Panc1 (cell line): Measurements from ENCODE around the gene C1orf232. TPM values are rescaled to one million over a fixed set of nuclear protein-coding genes. Genes with fewer than 3 reads are reported as not detected.

Experiments used
- ATAC-seq: fragments of 200-7000 bp; cut with Tn5 transposase; 2 replicates; pipeline ENCODE4 v1.9.1; 2020; ENCODE audit warnings: mild to moderate bottlenecking, moderate library complexity
- Bru-seq: library from RNA; stranded (reverse); fragments of 400-500 nt; gene quantifications from one replicate; lab custom pipeline; 2021; lab: Mats Ljungman, UMichigan
- BruChase-seq, 2 experiments: library from RNA; stranded (reverse); fragments of 400-500 nt; gene quantifications; one replicate each; lab custom pipeline; 2021; lab: Mats Ljungman, UMichigan
- BruUV-seq: library from RNA; stranded (reverse); fragments of 400-500 nt; replicated peaks from 2 replicates; lab custom pipeline; 2021; lab: Mats Ljungman, UMichigan
- CTCF ChIA-PET: fragments of 300-600 bp; sonication (Branson Sonifier 250); formaldehyde crosslinking; loops from one replicate; lab custom pipeline; 2022; ENCODE audit warnings: antibody characterized with exemption; lab: Charles Lee
- POLR2A ChIA-PET: fragments of 300-600 bp; sonication (Branson Sonifier 250); formaldehyde crosslinking; loops from one replicate; lab custom pipeline; 2022; ENCODE audit warnings: antibody characterized with exemption; lab: Charles Lee
- DNase-seq: peaks from one replicate; pipeline ENCODE4 v3.0.0-alpha.2; 2010; ENCODE audit warnings: low read depth, low spot score
- H3K27ac ChIP-seq: 2 replicates; pipeline ENCODE4 v1.5.1; 2011; ENCODE audit warnings: mild to moderate bottlenecking, low read length, inconsistent platforms
- H3K27me3 ChIP-seq: fragments of 200-500 bp; sonication (Bioruptor generic); 2 replicates; pipeline ENCODE4 v1.6.0; 2014; ENCODE audit warnings: low read length, inconsistent platforms; ENCODE audit not compliant: control insufficient read depth, insufficient read depth
- H3K36me3 ChIP-seq: fragments of 200-500 bp; sonication (Bioruptor generic); 2 replicates; pipeline ENCODE4 v1.5.1; 2014; ENCODE audit warnings: inconsistent platforms, mild to moderate bottlenecking, low read length, moderate library complexity; ENCODE audit not compliant: control insufficient read depth, insufficient read depth
- H3K4me1 ChIP-seq: 2 replicates; pipeline ENCODE4 v1.5.1; 2011; ENCODE audit warnings: inconsistent platforms, mild to moderate bottlenecking, low read length, moderate library complexity; ENCODE audit not compliant: control insufficient read depth, insufficient read depth
- H3K4me3 ChIP-seq, 2 experiments: 2 replicates each; pipeline ENCODE4 v1.5.1; 2011 to 2012; ENCODE audit warnings: low read depth in 2 of 2, low read length in 2 of 2, mild to moderate bottlenecking in 2 of 2, inconsistent platforms in 1 of 2, moderate library complexity in 1 of 2
- H3K9me3 ChIP-seq: fragments of 200-500 bp; sonication (Bioruptor generic); 2 replicates; pipeline ENCODE4 v1.5.1; 2014; ENCODE audit warnings: low read depth, mild to moderate bottlenecking, inconsistent platforms, low read length, moderate library complexity; ENCODE audit not compliant: control insufficient read depth, insufficient read depth
- POLR2AphosphoS5 ChIP-seq: IDR thresholded peaks from 2 replicates; pipeline ENCODE4 v1.6.1; 2012; ENCODE audit warnings: mild to moderate bottlenecking, low read depth, low read length, moderate library complexity
- SIN3A ChIP-seq: IDR thresholded peaks from 2 replicates; pipeline ENCODE4 v1.6.1; 2012; ENCODE audit warnings: low read depth, mild to moderate bottlenecking, low read length, moderate library complexity, borderline replicate concordance; ENCODE audit not compliant: insufficient read depth
- TCF7L2 ChIP-seq: IDR thresholded peaks from 2 replicates; pipeline ENCODE4 v1.6.1; 2011; ENCODE audit warnings: mild to moderate bottlenecking, low read depth, low read length, inconsistent platforms
- in situ Hi-C: cut with HindIII; loops from 2 replicates; pipeline ENCODE4 v1.10.0; 2016; ENCODE audit warnings: low sequenced_read_pairs, low pct_unique_long_range_greater_than_20kb
- intact Hi-C: fragments of 100-400 bp; cut with micrococcal nuclease; formaldehyde crosslinking; loops from one replicate; pipeline ENCODE4 v1.10.0; 2022; ENCODE audit not compliant: unreplicated experiment
- long read RNA-seq: library from polyadenylated mRNA; unstranded; transcript quantifications from one replicate; pipeline ENCODE4 v2.0.0, GENCODE V29; 2021; ENCODE audit not compliant: unreplicated experiment
- polyA plus RNA-seq: library from polyadenylated mRNA; unstranded; fragments of >200 nt; gene quantifications from one replicate; pipeline ENCODE4 v1.2.1, GENCODE V29; 2012; ENCODE audit warnings: missing spikeins; ENCODE audit not compliant: insufficient read length
- total RNA-seq: library from RNA; stranded (reverse); gene quantifications from one replicate; pipeline ENCODE4 v1.2.1, GENCODE V29; 2021; ENCODE audit not compliant: unreplicated experiment
- TF ChIP-seq, protein P1 (sequence below), 2 experiments: IDR thresholded peaks; 2 replicates each; pipeline ENCODE4 v1.6.1; 2011 to 2012; ENCODE audit warnings: low read depth in 2 of 2, control low read depth in 1 of 2, low read length in 1 of 2, mild to moderate bottlenecking in 1 of 2, moderate library complexity in 1 of 2; ENCODE audit not compliant: insufficient read depth in 1 of 2
- TF ChIP-seq, protein P2 (sequence below): fragments of 450-650 bp; IDR thresholded peaks from 2 replicates; pipeline ENCODE4 v1.5.1; 2017; ENCODE audit warnings: mild to moderate bottlenecking

Gene C1orf232
- total RNA-seq, result not detected
- polyA plus RNA-seq, result not detected
- not detected for Bru-seq, nascent RNA
- BruChase-seq, experiment 1, labeled RNA remaining after a 2-hour chase, result not detected
- not detected for BruChase-seq, experiment 2, labeled RNA remaining after a 6-hour chase
- long read RNA-seq, result 0 reads

DNA sequence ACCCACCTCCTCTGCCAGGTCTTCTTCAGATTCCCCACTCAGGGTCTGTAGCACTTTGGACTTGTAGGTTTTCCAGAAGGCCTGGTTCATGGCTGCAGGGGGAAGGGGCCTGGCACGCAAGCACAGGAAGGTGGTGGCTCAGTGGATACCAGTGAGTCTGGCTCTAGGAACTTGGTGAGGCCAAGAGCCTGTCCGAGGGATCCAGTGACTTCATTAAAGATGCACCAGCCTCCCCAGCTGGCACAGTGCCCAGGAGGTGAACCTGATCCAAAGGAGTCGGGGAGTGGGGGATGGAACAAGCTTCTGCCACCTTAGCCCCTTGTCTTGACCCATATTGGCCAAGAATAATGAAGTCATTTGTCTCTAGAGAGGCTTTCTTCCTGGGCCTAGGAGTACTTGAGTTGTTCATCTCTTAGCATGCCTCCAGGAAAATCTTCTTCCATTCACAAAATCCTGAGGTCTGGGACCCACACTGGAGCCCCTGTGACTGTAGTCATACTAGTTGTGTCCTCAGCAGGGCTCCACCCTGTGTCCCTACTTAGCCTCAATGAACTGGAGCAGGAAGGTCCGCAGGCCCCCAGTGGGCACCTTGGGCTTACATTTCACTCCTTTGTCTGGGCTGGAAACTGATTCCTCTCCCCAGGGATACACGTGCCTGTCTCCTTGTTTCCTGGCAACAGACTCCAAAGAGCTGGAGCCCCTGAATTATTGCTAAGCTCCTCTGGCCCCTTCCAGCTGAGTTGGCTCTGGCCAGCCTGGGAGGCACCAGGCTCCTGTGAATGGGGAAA, at the start of gene C1orf232:
C1orf232 (minus strand) TSS at position 554 of the 788 bp plus-strand sequence; CDS start at position 90, 464 bp downstream.
- POLR2A ChIA-PET, result no interaction called here
- intact Hi-C loops (no loop called here), in situ Hi-C loops (no loop called here)
- no TSS peak for BruUV-seq
- Histone ChIP-seq H3K27ac (peak within 1 kb of the TSS; percentile 93), H3K36me3 (no peaks in the 10 kb centered on the region; the same call in 1 of the 2 replicates), H3K4me3 (peak within 1 kb of the TSS; percentile 87 to 95), H3K4me1 (peaks cover 17% of the 10 kb centered on the region), H3K9me3 (no peaks in the 10 kb centered on the region), H3K27me3 (no peaks in the 10 kb centered on the region)
- no peak for TF ChIP-seq TCF7L2
- no peak for TF ChIP-seq SIN3A
- TF ChIP-seq, protein P1, sequence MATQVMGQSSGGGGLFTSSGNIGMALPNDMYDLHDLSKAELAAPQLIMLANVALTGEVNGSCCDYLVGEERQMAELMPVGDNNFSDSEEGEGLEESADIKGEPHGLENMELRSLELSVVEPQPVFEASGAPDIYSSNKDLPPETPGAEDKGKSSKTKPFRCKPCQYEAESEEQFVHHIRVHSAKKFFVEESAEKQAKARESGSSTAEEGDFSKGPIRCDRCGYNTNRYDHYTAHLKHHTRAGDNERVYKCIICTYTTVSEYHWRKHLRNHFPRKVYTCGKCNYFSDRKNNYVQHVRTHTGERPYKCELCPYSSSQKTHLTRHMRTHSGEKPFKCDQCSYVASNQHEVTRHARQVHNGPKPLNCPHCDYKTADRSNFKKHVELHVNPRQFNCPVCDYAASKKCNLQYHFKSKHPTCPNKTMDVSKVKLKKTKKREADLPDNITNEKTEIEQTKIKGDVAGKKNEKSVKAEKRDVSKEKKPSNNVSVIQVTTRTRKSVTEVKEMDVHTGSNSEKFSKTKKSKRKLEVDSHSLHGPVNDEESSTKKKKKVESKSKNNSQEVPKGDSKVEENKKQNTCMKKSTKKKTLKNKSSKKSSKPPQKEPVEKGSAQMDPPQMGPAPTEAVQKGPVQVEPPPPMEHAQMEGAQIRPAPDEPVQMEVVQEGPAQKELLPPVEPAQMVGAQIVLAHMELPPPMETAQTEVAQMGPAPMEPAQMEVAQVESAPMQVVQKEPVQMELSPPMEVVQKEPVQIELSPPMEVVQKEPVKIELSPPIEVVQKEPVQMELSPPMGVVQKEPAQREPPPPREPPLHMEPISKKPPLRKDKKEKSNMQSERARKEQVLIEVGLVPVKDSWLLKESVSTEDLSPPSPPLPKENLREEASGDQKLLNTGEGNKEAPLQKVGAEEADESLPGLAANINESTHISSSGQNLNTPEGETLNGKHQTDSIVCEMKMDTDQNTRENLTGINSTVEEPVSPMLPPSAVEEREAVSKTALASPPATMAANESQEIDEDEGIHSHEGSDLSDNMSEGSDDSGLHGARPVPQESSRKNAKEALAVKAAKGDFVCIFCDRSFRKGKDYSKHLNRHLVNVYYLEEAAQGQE (IDR thresholded peaks at IDR 0.05; ENCODE audit: insufficient read depth in 1 of 2, low read depth in 2 of 2, low read length in 1 of 2), result no peak
- TF ChIP-seq, protein P2, sequence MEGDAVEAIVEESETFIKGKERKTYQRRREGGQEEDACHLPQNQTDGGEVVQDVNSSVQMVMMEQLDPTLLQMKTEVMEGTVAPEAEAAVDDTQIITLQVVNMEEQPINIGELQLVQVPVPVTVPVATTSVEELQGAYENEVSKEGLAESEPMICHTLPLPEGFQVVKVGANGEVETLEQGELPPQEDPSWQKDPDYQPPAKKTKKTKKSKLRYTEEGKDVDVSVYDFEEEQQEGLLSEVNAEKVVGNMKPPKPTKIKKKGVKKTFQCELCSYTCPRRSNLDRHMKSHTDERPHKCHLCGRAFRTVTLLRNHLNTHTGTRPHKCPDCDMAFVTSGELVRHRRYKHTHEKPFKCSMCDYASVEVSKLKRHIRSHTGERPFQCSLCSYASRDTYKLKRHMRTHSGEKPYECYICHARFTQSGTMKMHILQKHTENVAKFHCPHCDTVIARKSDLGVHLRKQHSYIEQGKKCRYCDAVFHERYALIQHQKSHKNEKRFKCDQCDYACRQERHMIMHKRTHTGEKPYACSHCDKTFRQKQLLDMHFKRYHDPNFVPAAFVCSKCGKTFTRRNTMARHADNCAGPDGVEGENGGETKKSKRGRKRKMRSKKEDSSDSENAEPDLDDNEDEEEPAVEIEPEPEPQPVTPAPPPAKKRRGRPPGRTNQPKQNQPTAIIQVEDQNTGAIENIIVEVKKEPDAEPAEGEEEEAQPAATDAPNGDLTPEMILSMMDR, result no peak
- no peak for TF ChIP-seq POLR2AphosphoS5
- CTCF ChIA-PET, result interaction anchor here (0.6 to 1.8 kb wide), 2 partner anchors 66 to 160 kb away, joined by 5 to 10 read pairs; partner anchors contain the start of gene CEP85
- ATAC-seq (no peak), DNase-seq (no peak)

DNA sequence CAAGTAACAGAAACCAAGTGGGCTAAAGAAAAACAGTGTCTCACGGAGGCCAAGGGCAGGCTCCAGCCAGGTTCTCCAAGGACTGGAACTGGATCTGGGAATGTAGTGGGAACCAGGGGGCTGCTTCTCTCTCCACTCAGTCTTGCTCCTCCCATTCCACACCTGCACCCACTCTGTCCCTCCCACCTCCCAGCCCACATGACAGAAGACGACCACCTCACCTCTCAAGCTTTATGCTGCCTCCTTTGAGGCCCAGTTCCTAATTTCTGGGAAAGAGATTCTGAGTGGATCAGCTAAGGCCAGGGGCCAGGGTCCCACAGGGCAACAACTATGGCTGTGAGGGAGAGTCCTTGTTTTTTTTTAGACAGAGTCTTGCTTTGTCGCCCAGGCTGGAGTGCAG, 46.5 kb upstream of the C1orf232 start:
- ChIA-PET CTCF (no interaction called here), POLR2A (interaction anchor here (0.6 kb wide), 2 partner anchors 19 to 32 kb away, joined by 3 to 4 read pairs; no protein-coding TSS in a partner anchor)
- no peaks in the 10 kb centered on the region; the same call in 1 of the 2 replicates for H3K4me1 ChIP-seq
- no TSS peak for BruUV-seq
- intact Hi-C loops (no loop called here), in situ Hi-C loops (no loop called here)
- no peak overlapping the region for H3K27ac ChIP-seq
- no peaks in the 10 kb centered on the region for H3K9me3 ChIP-seq
- H3K27me3 ChIP-seq, result no peaks in the 10 kb centered on the region
- TF ChIP-seq, protein P1 (IDR thresholded peaks at IDR 0.05; ENCODE audit: insufficient read depth in 1 of 2, low read depth in 2 of 2, low read length in 1 of 2), result no peak
- TF ChIP-seq, protein P2, result no peak
- TF ChIP-seq SIN3A, result no peak
- TF ChIP-seq POLR2AphosphoS5, result no peak
- TF ChIP-seq TCF7L2, result no peak
- DNase-seq (no peak), ATAC-seq (no peak)
- no peak overlapping the region for H3K4me3 ChIP-seq
- H3K36me3 ChIP-seq, result no peaks in the 10 kb centered on the region
